NOMO-1 treated with DMSO at 0.1 percent for 48 hours (cell line): ENCODE measurements around the gene PCTP.

Experiments used
- DNase-seq: peaks from one replicate; lab custom pipeline; 2025; ENCODE audit not compliant: unreplicated experiment; lab: John Stamatoyannopoulos, UW

The PCTP gene

GRCh38 chr17:55751720-55752250 lies 934 bp downstream of the PCTP start:
- no peak for DNase-seq

- no peak for DNase-seq
Measured at GRCh38 chr17:55756689-55757088, 5.8 kb downstream of the PCTP start.

- no peak for DNase-seq
Measured at GRCh38 chr17:55757659-55758058, 6.8 kb downstream of the PCTP start.

GRCh38 chr17:55758171-55758570 lies 7.3 kb downstream of the PCTP start:
- DNase-seq: no peak

- DNase-seq: no peak
Measured at GRCh38 chr17:55760643-55761355, 9.9 kb downstream of the PCTP start.

- DNase-seq: no peak
Measured at GRCh38 chr17:55762086-55762858, 11.4 kb downstream of the PCTP start.

GRCh38 chr17:55763856-55764255 lies 13.0 kb downstream of the PCTP start:
- peak; percentile 59 for DNase-seq

- no peak for DNase-seq
Measured at GRCh38 chr17:55764610-55765009, 13.8 kb downstream of the PCTP start.

- DNase-seq: no peak
Measured at GRCh38 chr17:55765472-55765871, 14.6 kb downstream of the PCTP start.

- no peak for DNase-seq
Measured at GRCh38 chr17:55768936-55769624, 18.2 kb downstream of the PCTP start.

GRCh38 chr17:55769625-55770000 lies 18.8 kb downstream of the PCTP start:
- DNase-seq: no peak

- peak; percentile 20 for DNase-seq
Measured at GRCh38 chr17:55770196-55770870, 19.5 kb downstream of the PCTP start.

GRCh38 chr17:55772086-55772485 lies 21.2 kb downstream of the PCTP start:
- DNase-seq: no peak

- DNase-seq: no peak
Measured at GRCh38 chr17:55773671-55774070, 22.8 kb downstream of the PCTP start.

- DNase-seq: no peak
Measured at GRCh38 chr17:55774846-55775271, 24.0 kb downstream of the PCTP start.

GRCh38 chr17:55776271-55776670 lies 25.4 kb downstream of the PCTP start:
- no peak for DNase-seq

- DNase-seq: no peak
Measured at GRCh38 chr17:55777471-55777971, 26.7 kb downstream of the PCTP start.

- no peak for DNase-seq
Measured at GRCh38 chr17:55778389-55779118, 27.7 kb downstream of the PCTP start.

- no peak for DNase-seq
Measured at GRCh38 chr17:55783684-55784245, 32.9 kb downstream of the PCTP start.

GRCh38 chr17:55784666-55785065 lies 33.8 kb downstream of the PCTP start:
- no peak for DNase-seq
